K562 (cell line): Measurements from ENCODE around the gene KCTD16. TPM values are rescaled to one million over a fixed set of nuclear protein-coding genes. Genes with fewer than 3 reads are reported as not detected.

Source experiments
- ATAC-seq: fragments of 200-7000 bp; cut with Tn5 transposase; 3 replicates; pipeline ENCODE4 v1.9.1; 2020; ENCODE audit warnings: moderate library complexity
- BruUV-seq: library from RNA; stranded (reverse); fragments of 400-500 nt; replicated peaks from 2 replicates; lab custom pipeline; 2021; lab: Mats Ljungman, UMichigan
- CTCF ChIA-PET: fragments of 300-600 bp; formaldehyde crosslinking; extraction: SDS; loops from one replicate; lab custom pipeline; 2021; ENCODE audit warnings: low intra/inter-chr PET ratio; lab: Yijun Ruan, JAX
- POLR2A ChIA-PET: fragments of 300-600, 350-650 bp; sonication (Branson Sonifier 250); formaldehyde crosslinking; extraction: SDS; loops from one replicate; lab custom pipeline; 2021; ENCODE audit warnings: antibody characterized with exemption, inconsistent platforms; lab: Yijun Ruan, JAX
- DNase-seq, 4 experiments: peaks; one replicate each; pipeline versions ENCODE4 v3.0.0 to v3.0.0-alpha.2; 2011 to 2018; ENCODE audit warnings: low spot score in 3 of 4, mixed read lengths in 3 of 4; ENCODE audit errors: extremely low read depth in 1 of 4
- FAIRE-seq: peaks from 2 replicates; lab custom pipeline; 2011; peaks lifted over from hg19 to GRCh38; lab: Jason Lieb, UNC
- H2AFZ ChIP-seq: 2 replicates; pipeline ENCODE4 v1.6.0; 2011; ENCODE audit warnings: low read depth, low read length, control low read depth, inconsistent platforms
- H3K27ac ChIP-seq: fragments of 200-600 bp; 3 replicates; pipeline ENCODE4 v1.8.0; 2011; ENCODE audit warnings: low read depth, mild to moderate bottlenecking, control low read depth, inconsistent platforms, low read length, moderate library complexity, mixed read lengths; ENCODE audit errors: extremely low read depth
- H3K27me3 ChIP-seq, 2 experiments: fragments of 300-600 bp in 1 of 2; 2 replicates in 1 of 2; 3 replicates in 1 of 2; pipeline versions ENCODE4 v1.6.0 to v1.8.0; 2011; ENCODE audit warnings: inconsistent platforms in 2 of 2, low read length in 2 of 2, mild to moderate bottlenecking in 1 of 2, mixed read lengths in 1 of 2, moderate library complexity in 1 of 2; ENCODE audit not compliant: control insufficient read depth in 2 of 2, insufficient read depth in 2 of 2
- H3K36me3 ChIP-seq: fragments of 300-600 bp; 3 replicates; pipeline ENCODE4 v1.8.0; 2011; ENCODE audit warnings: mild to moderate bottlenecking, low read length, inconsistent platforms; ENCODE audit not compliant: control insufficient read depth, insufficient read depth
- H3K4me1 ChIP-seq, 2 experiments: fragments of 200-600 bp in 1 of 2; replicated peaks in 1 of 2; 2 replicates in 1 of 2; 3 replicates in 1 of 2; pipeline versions ENCODE4 v1.5.1 to v1.8.0; 2011; ENCODE audit warnings: inconsistent platforms in 2 of 2, low read length in 2 of 2, mild to moderate bottlenecking in 1 of 2, mixed read lengths in 1 of 2, moderate library complexity in 1 of 2; ENCODE audit not compliant: control insufficient read depth in 2 of 2, insufficient read depth in 2 of 2
- H3K4me2 ChIP-seq: 2 replicates; pipeline ENCODE4 v1.6.1; 2011; ENCODE audit warnings: low read length, control low read depth, inconsistent platforms, mixed read lengths; ENCODE audit not compliant: insufficient read depth
- H3K4me3 ChIP-seq: fragments of 200-600 bp; sonication (generic), shearing (Covaris generic); 2 replicates; pipeline ENCODE4 v1.5.1; 2016; ENCODE audit warnings: control low read depth, inconsistent platforms
- H3K79me2 ChIP-seq: fragments of 200-600 bp; 3 replicates; pipeline ENCODE4 v1.8.0; 2011; ENCODE audit warnings: low read length, inconsistent platforms; ENCODE audit not compliant: control insufficient read depth, insufficient read depth
- H3K9ac ChIP-seq, 2 experiments: 2 replicates each; pipeline versions ENCODE4 v1.6.0 to v1.6.1; 2011; ENCODE audit warnings: low read depth in 2 of 2, low read length in 2 of 2, control low read depth in 1 of 2, inconsistent platforms in 1 of 2, mild to moderate bottlenecking in 1 of 2, mixed read lengths in 1 of 2; ENCODE audit not compliant: insufficient read depth in 1 of 2
- H3K9me1 ChIP-seq: one replicate; pipeline ENCODE4 v1.6.0; 2011; ENCODE audit warnings: inconsistent platforms, mild to moderate bottlenecking, low read length, moderate library complexity; ENCODE audit not compliant: control insufficient read depth, insufficient read depth
- H3K9me3 ChIP-seq: replicated peaks from 2 replicates; pipeline ENCODE4 v1.5.1; 2011; ENCODE audit warnings: low read depth, low read length, inconsistent platforms; ENCODE audit not compliant: control insufficient read depth, insufficient read depth
- H4K20me1 ChIP-seq: replicated peaks from 2 replicates; pipeline ENCODE4 v1.6.1; 2011; ENCODE audit warnings: low read length, inconsistent platforms, mixed read lengths; ENCODE audit not compliant: control insufficient read depth, insufficient read depth
- E2F1 ChIP-seq: sonication (generic); formaldehyde crosslinking; IDR thresholded peaks from 2 replicates; pipeline ENCODE4 v1.8.1; 2023; ENCODE audit warnings: mild to moderate bottlenecking, missing genetic modification reagents, moderate library complexity
- TSHZ1 ChIP-seq: fragments of 250-450 bp; sonication (Bioruptor Pico); IDR thresholded peaks from 2 replicates; pipeline ENCODE4 v1.4.0; 2020; ENCODE audit warnings: mild to moderate bottlenecking, moderate library complexity
- ZNF280B ChIP-seq: fragments of 250-450 bp; sonication (Bioruptor Pico); IDR thresholded peaks from 2 replicates; pipeline ENCODE4 v1.5.1; 2021; ENCODE audit warnings: mild to moderate bottlenecking
- ZNF407 ChIP-seq: fragments of 450-650 bp; IDR thresholded peaks from 2 replicates; pipeline ENCODE4 v1.6.1; 2016; ENCODE audit warnings: low read depth
- ZNF695 ChIP-seq: fragments of 450-650 bp; formaldehyde crosslinking; IDR thresholded peaks from 2 replicates; pipeline ENCODE4 v1.4.0; 2020; ENCODE audit warnings: mild to moderate bottlenecking, moderate library complexity
- WGBS: fragments of 100-300 bp; shearing (Covaris generic); methylation state at CpG from one replicate; pipeline ENCODE4 v1.1.6; 2016; ENCODE audit warnings: low coverage, mixed read lengths; ENCODE audit not compliant: insufficient coverage; ENCODE audit errors: missing lambda C conversion rate; 5-methylcytosine and 5-hydroxymethylcytosine counted together
- in situ Hi-C: fragments of 300-500 bp; cut with MboI; formaldehyde crosslinking; loops from 4 replicates; pipeline ENCODE4 v1.15.0; 2018; ENCODE audit warnings: inconsistent platforms, mixed read lengths
- intact Hi-C: fragments of 100-400 bp; cut with micrococcal nuclease; formaldehyde crosslinking; loops from 2 replicates; pipeline ENCODE4 v1.14.2; 2022
- polyA plus RNA-seq, 8 experiments: library from polyadenylated mRNA; depleted of rRNA in 4 of 8; stranded (reverse) in 5 of 8; unstranded in 3 of 8; fragments of >200 nt; fragmentation: Nextera tagmentation in 2 of 8; fragmentation: Illumina TruSeq in 1 of 8; extraction: Ambion mirVana in 2 of 8; extraction: Trizol in 1 of 8; gene quantifications; 2 replicates each; pipeline versions ENCODE4 v1.2.1 to v1.2.3, GENCODE V29; 2011 to 2014; ENCODE audit warnings: inconsistent platforms in 1 of 8, missing spikeins in 1 of 8
- total RNA-seq, 7 experiments: library from RNA; depleted of rRNA in 6 of 7; stranded (reverse); fragments of >200 nt in 6 of 7; fragmentation: Illumina TruSeq in 2 of 7; extraction: Trizol in 2 of 7; gene quantifications; 2 replicates each; pipeline versions ENCODE4 v1.2.1 to v1.2.3, GENCODE V29; 2011 to 2021; ENCODE audit warnings: low replicate concordance in 1 of 7

KCTD16 gene
- total and polyA plus RNA-seq, 9 of the 15 experiments (the other 6 are each of a cell fraction or from before 2014, with no cell fraction given), result 0.04 TPM; not detected in 8

GRCh38 chr5:144191531-144191930 is 20.9 kb downstream of the KCTD16 start:
- H3K36me3 ChIP-seq, result no peaks in the 10 kb centered on the region
- no peak overlapping the region for H3K9ac ChIP-seq
- 0 out of 5 replicates have a peak, but pooled peaks cover 0 to 3% of the 10 kb centered on the region in 2 experiments for H3K27me3 ChIP-seq
- no peak overlapping the region for H3K4me3 ChIP-seq
- POLR2A ChIA-PET, result interaction anchor here (0.5 to 0.9 kb wide), 2 partner anchors 11 to 186 kb away, joined by 3 read pairs; no protein-coding TSS in a partner anchor
- H3K27ac ChIP-seq, result no peak overlapping the region
- H3K4me1 ChIP-seq, result no peaks in the 10 kb centered on the region
- no peak overlapping the region for H3K4me2 ChIP-seq
- H4K20me1 ChIP-seq, result no peaks in the 10 kb centered on the region
- in situ Hi-C loops, result no loop called here
- no peaks in the 10 kb centered on the region for H3K79me2 ChIP-seq
- ATAC-seq, result no peak
- WGBS, result 0% methylated on average over 3 of the region's 3 CpGs
- no peak for FAIRE-seq
- no peak overlapping the region for H2AFZ ChIP-seq
- intact Hi-C loops, result no loop called here
- no peak for DNase-seq
- H3K9me1 ChIP-seq, result no peaks in the 10 kb centered on the region
- CTCF ChIA-PET, result interaction anchor here (0.6 kb wide), 1 partner anchor 388 kb away, joined by 3 read pairs; no protein-coding TSS in a partner anchor
- BruUV-seq, result no TSS peak
- no peaks in the 10 kb centered on the region for H3K9me3 ChIP-seq
- TF ChIP-seq ZNF695 (CRISPR knock-in tag), result no peak
- TF ChIP-seq ZNF280B, result no peak
- TF ChIP-seq TSHZ1, result no peak
- no peak for TF ChIP-seq ZNF407
- no peak for TF ChIP-seq E2F1 (CRISPR knock-in tag)
